Endothelial cell of umbilical vein (primary cell): ENCODE results near the gene ZNF101. TPM values are rescaled to one million over a fixed set of nuclear protein-coding genes. Genes with fewer than 3 reads are reported as not detected.

Experiments
- BruUV-seq: library from RNA; stranded (reverse); fragments of 400-500 nt; replicated peaks from 2 replicates; lab custom pipeline; 2021; lab: Mats Ljungman, UMichigan
- CTCF ChIA-PET: fragments of 300-600, 350-600 bp; sonication (Branson Sonifier 250); formaldehyde crosslinking; loops from one replicate; lab custom pipeline; 2021; ENCODE audit warnings: antibody characterized with exemption, inconsistent platforms; lab: Charles Lee
- POLR2A ChIA-PET: fragments of 300-600, 350-600 bp; sonication (Branson Sonifier 250); formaldehyde crosslinking; loops from one replicate; lab custom pipeline; 2021; ENCODE audit warnings: antibody characterized with exemption, inconsistent platforms; lab: Charles Lee
- DNase-seq: peaks from one replicate; pipeline ENCODE4 v3.0.0-alpha.2; 2011; ENCODE audit warnings: low read depth, low spot score
- FAIRE-seq: peaks from 2 replicates; lab custom pipeline; 2011; peaks lifted over from hg19 to GRCh38; lab: Jason Lieb, UNC
- H2AFZ ChIP-seq: 2 replicates; pipeline ENCODE4 v1.6.0; 2012; ENCODE audit warnings: low read depth, low read length, control low read depth, inconsistent platforms
- H3K27ac ChIP-seq: 2 replicates; pipeline ENCODE4 v1.5.1; 2011; ENCODE audit warnings: low read depth, mild to moderate bottlenecking, control low read depth, low read length, moderate library complexity; ENCODE audit not compliant: insufficient read depth
- H3K27me3 ChIP-seq, 2 experiments: 2 replicates each; pipeline versions ENCODE4 v1.6.0 to v1.6.1; 2011; ENCODE audit warnings: low read length in 2 of 2, mixed read lengths in 1 of 2; ENCODE audit not compliant: control insufficient read depth in 2 of 2, insufficient read depth in 2 of 2
- H3K36me3 ChIP-seq, 2 experiments: 2 replicates in 1 of 2; 3 replicates in 1 of 2; pipeline ENCODE4 v1.5.1; 2011; ENCODE audit warnings: low read length in 2 of 2, mild to moderate bottlenecking in 1 of 2, moderate library complexity in 1 of 2; ENCODE audit not compliant: control insufficient read depth in 2 of 2, insufficient read depth in 2 of 2; ENCODE audit errors: extremely low read depth in 1 of 2
- H3K4me1 ChIP-seq: 3 replicates; pipeline ENCODE4 v1.5.1; 2011; ENCODE audit warnings: mild to moderate bottlenecking, low read length; ENCODE audit not compliant: control insufficient read depth, insufficient read depth; ENCODE audit errors: extremely low read depth
- H3K4me2 ChIP-seq: 2 replicates; pipeline ENCODE4 v1.6.1; 2011; ENCODE audit warnings: low read length, control low read depth, mixed read lengths; ENCODE audit not compliant: insufficient read depth
- H3K4me3 ChIP-seq, 3 experiments: fragments of 200-600 bp in 1 of 3; sonication (generic), shearing (Covaris generic) in 1 of 3; replicated peaks in 1 of 3; 2 replicates each; pipeline ENCODE4 v1.5.1; 2011 to 2016; ENCODE audit warnings: control low read depth in 3 of 3, low read length in 3 of 3, mild to moderate bottlenecking in 2 of 3, inconsistent platforms in 1 of 3, low read depth in 1 of 3, moderate library complexity in 1 of 3; ENCODE audit not compliant: insufficient read depth in 1 of 3
- H3K79me2 ChIP-seq: 2 replicates; pipeline ENCODE4 v1.6.0; 2012; ENCODE audit warnings: low read length, inconsistent platforms; ENCODE audit not compliant: control insufficient read depth, insufficient read depth
- H3K9ac ChIP-seq: replicated peaks from 2 replicates; pipeline ENCODE3; 2011; ENCODE audit warnings: low read length, control low read depth; ENCODE audit not compliant: insufficient read depth; ENCODE audit errors: extremely low read depth
- H3K9me1 ChIP-seq: replicated peaks from 3 replicates; pipeline ENCODE4 v1.6.0; 2011; ENCODE audit warnings: mild to moderate bottlenecking, low read length; ENCODE audit not compliant: control insufficient read depth, insufficient read depth; ENCODE audit errors: extremely low read depth
- H3K9me3 ChIP-seq: replicated peaks from 2 replicates; pipeline ENCODE4 v1.5.1; 2012; ENCODE audit warnings: low read length, inconsistent platforms; ENCODE audit not compliant: control insufficient read depth, insufficient read depth
- H4K20me1 ChIP-seq: replicated peaks from 2 replicates; pipeline ENCODE3; 2011; ENCODE audit warnings: mild to moderate bottlenecking, low read length; ENCODE audit not compliant: control insufficient read depth, insufficient read depth; ENCODE audit errors: extremely low read depth
- EZH2 ChIP-seq: IDR thresholded peaks from 2 replicates; pipeline ENCODE4 v1.6.1; 2012; ENCODE audit warnings: borderline replicate concordance, low read depth, mild to moderate bottlenecking, moderate library complexity, low read length, inconsistent platforms; ENCODE audit not compliant: severe bottlenecking
- FOS ChIP-seq: IDR thresholded peaks from 2 replicates; pipeline ENCODE4 v1.6.1; 2011; ENCODE audit warnings: mild to moderate bottlenecking, low read length, moderate library complexity, borderline replicate concordance; ENCODE audit not compliant: insufficient read depth
- GATA2 ChIP-seq: IDR thresholded peaks from 2 replicates; pipeline ENCODE4 v1.7.0; 2011; ENCODE audit warnings: low read depth, mild to moderate bottlenecking, moderate library complexity, mixed read lengths, low read length; ENCODE audit not compliant: insufficient read length, insufficient read depth
- JUN ChIP-seq: IDR thresholded peaks from 2 replicates; pipeline ENCODE4 v1.6.1; 2011; ENCODE audit warnings: borderline replicate concordance, low read depth; ENCODE audit not compliant: insufficient read length, insufficient read depth
- MYC ChIP-seq: IDR thresholded peaks from one replicate; pipeline ENCODE4 v1.6.1; 2011; ENCODE audit warnings: mild to moderate bottlenecking, low read depth, low read length
- POLR2A ChIP-seq: IDR thresholded peaks from 2 replicates; pipeline ENCODE4 v1.6.1; 2012; ENCODE audit warnings: low read depth, mild to moderate bottlenecking, control low read depth, low read length
- POLR2AphosphoS5 ChIP-seq: IDR thresholded peaks from 2 replicates; pipeline ENCODE4 v1.6.1; 2012; ENCODE audit warnings: low read depth, mild to moderate bottlenecking, control low read depth, low read length, moderate library complexity; ENCODE audit not compliant: insufficient read depth
- dilution Hi-C: fragments of 300-500 bp; cut with MboI; formaldehyde crosslinking; loops from one replicate; pipeline ENCODE4 v1.15.0; 2019; ENCODE audit warnings: low sequenced_read_pairs; ENCODE audit not compliant: extremely low pct_ligation_motif_present
- intact Hi-C: fragments of 100-400 bp; cut with micrococcal nuclease; formaldehyde crosslinking; loops from one replicate; pipeline ENCODE4 v1.10.0; 2022
- polyA plus RNA-seq, 4 experiments: library from polyadenylated mRNA; depleted of rRNA in 3 of 4; stranded (reverse) in 3 of 4; unstranded in 1 of 4; fragments of >200 nt; gene quantifications; 2 replicates each; pipeline versions ENCODE4 v1.2.1 to v1.2.3, GENCODE V29; 2011 to 2012; ENCODE audit warnings: missing spikeins in 1 of 4
- total RNA-seq: library from RNA; stranded (reverse); gene quantifications from 2 replicates; pipeline ENCODE4 v1.2.3, GENCODE V29; 2021
- TF ChIP-seq, protein P1 (sequence below): IDR thresholded peaks from 2 replicates; pipeline ENCODE4 v1.6.1; 2011; ENCODE audit not compliant: insufficient read depth, insufficient read length
- TF ChIP-seq, protein P2 (sequence below), 2 donors: IDR thresholded peaks; 1 replicate in 1 of 2; 2 replicates in 1 of 2; pipeline ENCODE4 v1.5.1; 2011; ENCODE audit warnings: low read length in 2 of 2, mild to moderate bottlenecking in 2 of 2, moderate library complexity in 2 of 2, control low read depth in 1 of 2, inconsistent platforms in 1 of 2, low read depth in 1 of 2; ENCODE audit not compliant: insufficient read depth in 1 of 2; ENCODE audit errors: extremely low read depth in 1 of 2

ZNF101 gene
- total and polyA plus RNA-seq, 2 donors (not counting 3 experiments of a cell fraction or from before 2014, with no cell fraction given) = 2.8 to 12.8 TPM

DNA sequence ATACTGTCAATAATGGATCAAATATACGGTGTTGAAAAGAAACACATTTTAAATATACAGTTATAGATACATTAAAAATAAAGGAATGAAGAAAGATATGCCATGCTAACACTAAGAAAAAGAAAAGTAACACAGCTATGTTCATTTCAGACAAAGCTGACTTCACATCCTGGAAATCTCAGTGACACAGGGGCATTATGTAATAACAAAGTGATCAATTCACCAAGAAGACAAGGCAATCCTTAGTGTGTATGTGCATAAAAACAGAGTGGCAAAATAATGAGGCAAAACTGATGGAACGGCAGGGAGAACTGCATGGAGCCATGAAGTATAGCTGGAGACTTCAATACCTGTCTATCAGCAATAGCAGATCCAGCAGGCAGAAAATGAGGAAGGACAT is 51.2 kb downstream of the ZNF101 start:
- POLR2A ChIA-PET = no interaction called here
- Histone ChIP-seq H3K4me1 (no peaks in the 10 kb centered on the region), H3K27me3 (no peaks in the 10 kb centered on the region), H3K79me2 (peaks cover 2% of the 10 kb centered on the region), H3K4me3 (no peak overlapping the region), H3K9me3 (peaks cover 3% of the 10 kb centered on the region), H2AFZ (no peak overlapping the region), H3K9ac (no peak overlapping the region), H3K27ac (no peak overlapping the region), H3K4me2 (no peak overlapping the region), H4K20me1 (no peaks in the 10 kb centered on the region), H3K9me1 (no peaks in the 10 kb centered on the region), H3K36me3 (no peaks in the 10 kb centered on the region)
- dilution Hi-C loops (no loop called here), intact Hi-C loops (no loop called here)
- no TSS peak for BruUV-seq
- no peak for FAIRE-seq
- TF ChIP-seq POLR2A = no peak
- no peak for TF ChIP-seq GATA2
- TF ChIP-seq, protein P1, sequence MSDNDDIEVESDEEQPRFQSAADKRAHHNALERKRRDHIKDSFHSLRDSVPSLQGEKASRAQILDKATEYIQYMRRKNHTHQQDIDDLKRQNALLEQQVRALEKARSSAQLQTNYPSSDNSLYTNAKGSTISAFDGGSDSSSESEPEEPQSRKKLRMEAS = no peak
- no peak for TF ChIP-seq POLR2AphosphoS5
- TF ChIP-seq FOS = no peak
- no peak for TF ChIP-seq JUN
- TF ChIP-seq EZH2 = no peak
- TF ChIP-seq MYC = no peak
- TF ChIP-seq, protein P2, sequence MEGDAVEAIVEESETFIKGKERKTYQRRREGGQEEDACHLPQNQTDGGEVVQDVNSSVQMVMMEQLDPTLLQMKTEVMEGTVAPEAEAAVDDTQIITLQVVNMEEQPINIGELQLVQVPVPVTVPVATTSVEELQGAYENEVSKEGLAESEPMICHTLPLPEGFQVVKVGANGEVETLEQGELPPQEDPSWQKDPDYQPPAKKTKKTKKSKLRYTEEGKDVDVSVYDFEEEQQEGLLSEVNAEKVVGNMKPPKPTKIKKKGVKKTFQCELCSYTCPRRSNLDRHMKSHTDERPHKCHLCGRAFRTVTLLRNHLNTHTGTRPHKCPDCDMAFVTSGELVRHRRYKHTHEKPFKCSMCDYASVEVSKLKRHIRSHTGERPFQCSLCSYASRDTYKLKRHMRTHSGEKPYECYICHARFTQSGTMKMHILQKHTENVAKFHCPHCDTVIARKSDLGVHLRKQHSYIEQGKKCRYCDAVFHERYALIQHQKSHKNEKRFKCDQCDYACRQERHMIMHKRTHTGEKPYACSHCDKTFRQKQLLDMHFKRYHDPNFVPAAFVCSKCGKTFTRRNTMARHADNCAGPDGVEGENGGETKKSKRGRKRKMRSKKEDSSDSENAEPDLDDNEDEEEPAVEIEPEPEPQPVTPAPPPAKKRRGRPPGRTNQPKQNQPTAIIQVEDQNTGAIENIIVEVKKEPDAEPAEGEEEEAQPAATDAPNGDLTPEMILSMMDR (IDR thresholded peaks at IDR 0.05; ENCODE audit: extremely low read depth in 1 of 2, insufficient read depth in 1 of 2, low read depth in 1 of 2, low read length in 2 of 2) = no peak
- CTCF ChIA-PET = no interaction called here
- no peak for DNase-seq
